GM21447 (cell line): Measurements from ENCODE around the gene ORC6.
"Not testable (repeated sequence)": the region's sequence is repeated elsewhere in the genome, so short reads cannot be mapped to it uniquely, and the experiment has no call there.

ENCODE experiments used
- ATAC-seq: cut with Tn5 transposase; IDR thresholded peaks from one replicate; pipeline ENCODE4 v1.9.1; 2021; ENCODE audit not compliant: unreplicated experiment

The ORC6 gene, protein sequence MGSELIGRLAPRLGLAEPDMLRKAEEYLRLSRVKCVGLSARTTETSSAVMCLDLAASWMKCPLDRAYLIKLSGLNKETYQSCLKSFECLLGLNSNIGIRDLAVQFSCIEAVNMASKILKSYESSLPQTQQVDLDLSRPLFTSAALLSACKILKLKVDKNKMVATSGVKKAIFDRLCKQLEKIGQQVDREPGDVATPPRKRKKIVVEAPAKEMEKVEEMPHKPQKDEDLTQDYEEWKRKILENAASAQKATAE

DNA sequence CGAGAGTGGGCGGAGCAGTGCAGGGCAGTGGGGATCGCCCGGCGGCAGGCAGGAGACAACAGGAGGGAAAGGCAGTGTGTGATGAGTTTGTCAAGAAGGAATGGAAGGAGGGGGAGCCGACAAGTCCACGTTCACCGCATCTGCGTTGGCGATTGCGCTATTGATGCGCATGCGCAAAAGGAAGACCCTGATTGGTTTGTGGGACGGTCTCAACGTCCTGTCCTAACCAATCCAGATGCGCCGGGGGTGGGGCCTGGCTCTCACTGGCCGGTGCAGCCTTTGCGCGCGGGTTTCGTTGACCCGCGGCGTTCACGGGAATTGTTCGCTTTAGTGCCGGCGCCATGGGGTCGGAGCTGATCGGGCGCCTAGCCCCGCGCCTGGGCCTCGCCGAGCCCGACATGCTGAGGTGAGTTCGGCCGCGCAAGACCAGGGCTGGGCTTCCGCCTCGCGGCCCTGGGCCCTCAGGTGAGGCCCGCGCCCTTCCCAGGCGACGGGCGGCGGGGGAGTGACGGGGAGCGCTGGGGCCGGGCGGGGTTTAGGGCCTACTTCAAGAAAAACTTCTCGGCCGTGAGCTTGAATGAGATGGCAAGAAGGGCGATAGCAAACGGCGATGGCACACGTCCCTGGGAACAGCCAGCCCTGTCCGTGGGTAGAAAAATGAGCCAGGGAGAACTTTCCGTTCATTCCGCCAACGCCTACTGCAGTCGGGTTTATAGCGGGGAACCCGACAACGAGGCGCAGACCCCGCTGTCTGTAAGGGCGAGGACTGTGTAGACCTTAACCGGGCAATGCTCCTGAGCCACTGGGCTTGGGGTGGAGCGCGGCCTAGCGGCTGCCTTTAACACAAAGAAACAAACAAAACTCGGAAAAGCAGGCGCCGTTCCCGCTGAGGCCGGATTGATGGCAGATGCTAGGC lies at the start of gene ORC6:
Gene ORC6, plus strand, starts transcription at position 295 of the 916 bp plus-strand sequence. Its CDS starts 47 bp downstream, at position 342.
- peak; percentile 69 for ATAC-seq

DNA sequence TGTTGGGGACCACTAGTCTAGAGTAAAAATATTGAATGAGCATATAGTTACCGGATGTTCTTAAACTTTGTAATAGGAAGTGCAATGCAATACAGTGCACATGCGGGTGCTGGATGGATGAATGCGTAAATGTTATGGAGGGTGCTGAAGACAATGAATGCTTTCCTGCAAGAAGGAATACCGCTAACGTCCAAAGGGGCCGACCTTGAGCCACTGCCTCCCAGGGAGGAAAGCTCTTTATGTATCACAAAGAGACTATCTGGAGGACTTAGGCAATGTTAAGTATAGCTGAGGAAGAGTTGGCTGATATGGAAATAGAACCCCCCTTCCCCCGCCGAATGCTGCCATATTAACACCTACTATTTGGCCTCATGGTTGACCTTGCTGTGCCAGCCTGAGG lies 40.8 kb upstream of the ORC6 start:
- ATAC-seq = no peak

DNA sequence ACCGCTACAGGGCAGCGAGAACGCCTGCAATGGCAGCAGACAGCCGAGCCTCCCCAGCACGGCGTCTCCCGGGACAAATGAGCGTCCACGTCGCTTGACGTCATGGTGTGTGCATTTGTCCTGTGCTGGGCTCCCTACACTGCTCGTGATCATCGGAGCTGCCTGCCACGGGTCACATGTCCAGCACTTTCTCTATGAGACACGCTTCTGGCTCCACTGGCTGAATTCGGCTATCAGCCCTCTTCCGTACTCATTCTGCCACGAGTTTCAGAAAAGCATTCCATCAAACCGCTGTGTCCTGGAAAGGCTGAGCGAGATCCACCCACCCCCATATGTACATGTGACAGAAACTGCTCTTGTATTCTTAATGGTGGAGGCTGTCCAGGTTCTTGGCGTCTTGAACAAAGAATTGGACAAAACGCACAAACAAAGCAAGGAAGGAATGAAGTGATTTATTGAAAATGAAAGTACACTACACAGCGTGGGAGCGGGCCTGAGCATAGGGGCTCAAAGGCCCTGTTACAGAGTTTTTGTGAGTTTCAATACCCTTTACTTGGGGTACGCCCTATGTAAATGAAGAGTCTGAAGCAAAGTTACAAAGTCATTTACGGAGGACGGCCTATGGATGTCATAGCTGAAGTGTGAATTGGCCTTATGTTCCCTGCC lies 39.7 kb upstream of the ORC6 start:
- no peak for ATAC-seq

DNA sequence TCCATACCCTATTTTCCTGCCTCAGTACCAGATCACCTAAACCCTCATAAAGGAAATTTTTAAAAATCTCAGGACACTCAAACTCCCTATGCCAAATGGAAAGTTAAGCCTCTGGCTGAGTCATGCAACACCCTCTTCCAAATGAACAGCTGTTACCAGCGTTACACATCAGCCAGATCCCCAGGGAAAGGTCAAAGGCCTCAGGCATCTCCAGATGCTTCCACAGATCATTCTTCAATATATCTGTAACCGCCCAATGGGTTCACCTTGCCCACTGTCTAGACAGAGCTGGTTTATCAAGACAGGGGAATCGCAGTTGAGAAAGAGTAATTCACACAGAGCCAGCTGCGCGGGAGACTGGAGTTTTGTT lies 39.2 kb upstream of the ORC6 start:
- ATAC-seq = no peak

DNA sequence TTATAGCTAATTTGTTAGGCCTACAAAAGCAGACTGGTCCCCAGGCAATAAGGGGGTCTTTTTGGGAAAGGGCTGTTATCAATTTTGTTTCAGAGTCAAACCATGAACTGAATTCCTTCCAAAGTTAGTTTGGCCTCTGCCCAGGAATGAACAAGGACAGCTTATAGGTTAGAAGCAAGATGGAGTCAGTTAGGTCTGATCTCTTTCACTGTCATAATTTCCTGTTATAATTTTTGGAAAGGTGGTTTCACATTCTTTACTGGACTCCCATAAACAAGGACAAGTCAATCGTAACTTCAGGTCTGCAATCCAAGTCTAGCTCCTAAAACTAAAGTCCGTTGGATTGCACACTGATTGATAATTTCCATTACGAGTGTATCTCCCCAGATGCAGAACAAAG lies 38.2 kb upstream of the ORC6 start:
- ATAC-seq = no peak

DNA sequence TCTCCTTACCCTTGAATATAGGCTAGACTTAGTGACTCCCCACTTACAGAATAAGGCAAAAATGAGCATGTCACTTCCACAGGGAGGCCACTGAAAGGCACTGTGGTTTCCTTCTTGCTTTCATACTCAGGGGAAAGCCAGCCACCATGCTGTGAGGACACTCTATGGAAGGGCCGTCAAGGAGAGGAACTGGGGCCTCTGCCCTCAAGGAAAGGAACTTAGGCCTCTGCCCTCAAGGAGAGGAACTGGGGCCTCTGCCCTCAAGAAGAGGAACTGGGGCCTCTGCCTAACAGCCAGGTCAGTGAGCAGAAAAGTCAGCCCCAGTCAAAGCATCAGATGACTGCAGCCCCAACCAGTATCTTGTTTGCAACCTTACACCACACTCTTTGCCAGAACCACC lies 30.5 kb upstream of the ORC6 start:
- ATAC-seq = peak; percentile 97

DNA sequence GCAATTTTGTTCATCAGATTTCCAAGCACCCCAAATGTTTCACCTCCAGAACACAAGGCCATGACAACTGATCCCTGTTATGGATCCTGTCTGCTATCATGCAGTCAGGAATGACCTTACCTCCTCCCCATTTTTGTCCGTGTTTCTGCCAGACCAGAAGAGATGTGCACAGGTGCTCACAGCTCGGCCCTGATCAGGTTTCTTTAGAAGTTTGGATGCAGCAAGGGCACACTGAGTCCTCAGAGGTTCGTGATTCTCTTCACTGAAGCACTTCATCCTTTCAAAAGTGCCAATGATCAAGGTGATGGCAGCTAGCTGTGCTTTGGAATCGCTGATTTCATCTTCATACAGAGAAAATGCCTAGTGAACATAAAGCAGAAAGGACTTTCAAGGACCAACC lies 27.3 kb upstream of the ORC6 start:
- ATAC-seq = no peak

DNA sequence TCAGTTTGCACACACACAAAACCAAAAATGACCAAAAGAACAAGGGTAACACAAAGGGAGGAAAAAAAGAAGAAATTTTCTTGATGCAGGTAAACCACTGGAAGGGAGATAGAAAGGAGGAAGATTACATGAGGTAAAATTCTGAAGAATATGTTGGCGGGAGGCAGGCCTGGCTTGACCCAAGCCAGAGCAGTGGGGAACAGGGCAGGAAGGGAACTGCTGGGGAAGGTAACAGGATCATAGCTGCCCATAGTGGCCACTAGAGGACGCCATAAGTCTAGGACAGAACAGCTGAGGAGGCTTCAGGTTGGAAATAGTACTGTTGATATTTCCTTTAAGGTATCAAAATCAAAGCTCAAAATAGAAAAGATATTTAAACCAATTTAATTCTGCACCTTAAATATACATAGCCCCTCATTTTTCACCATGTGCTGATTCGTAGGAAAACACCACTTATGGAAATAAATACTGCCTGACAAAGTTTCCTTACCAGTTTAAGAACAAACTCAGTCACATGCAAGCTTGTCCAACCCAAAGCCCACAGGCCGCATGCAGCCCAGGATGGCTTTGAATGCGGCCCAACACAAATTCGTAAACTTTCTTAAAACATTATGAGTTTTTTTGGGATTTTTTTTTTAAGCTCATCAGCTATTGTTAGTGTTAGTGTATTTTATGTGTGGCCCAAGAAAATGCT lies 16.0 kb upstream of the ORC6 start:
- peak; percentile 81 for ATAC-seq

DNA sequence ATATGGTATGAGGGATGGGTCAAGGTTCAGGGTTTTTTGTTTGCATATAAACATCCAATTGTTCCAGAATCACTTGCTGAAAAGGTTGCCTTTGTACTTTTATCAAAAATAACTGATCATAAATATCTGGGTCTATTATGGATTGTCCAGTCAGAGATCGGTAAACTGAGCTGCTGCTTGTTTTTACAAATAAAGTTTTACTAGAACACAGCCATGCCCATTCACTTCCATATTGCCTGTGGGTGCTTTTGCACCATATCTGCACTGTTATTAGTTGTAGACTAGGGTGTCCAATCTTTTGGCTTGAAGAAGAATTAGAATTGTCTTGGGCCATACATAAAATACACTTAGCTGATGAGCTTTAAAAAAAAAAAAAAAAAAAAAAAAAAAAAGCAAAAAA lies 11.5 kb upstream of the ORC6 start:
- ATAC-seq = not testable (repeated sequence)

DNA sequence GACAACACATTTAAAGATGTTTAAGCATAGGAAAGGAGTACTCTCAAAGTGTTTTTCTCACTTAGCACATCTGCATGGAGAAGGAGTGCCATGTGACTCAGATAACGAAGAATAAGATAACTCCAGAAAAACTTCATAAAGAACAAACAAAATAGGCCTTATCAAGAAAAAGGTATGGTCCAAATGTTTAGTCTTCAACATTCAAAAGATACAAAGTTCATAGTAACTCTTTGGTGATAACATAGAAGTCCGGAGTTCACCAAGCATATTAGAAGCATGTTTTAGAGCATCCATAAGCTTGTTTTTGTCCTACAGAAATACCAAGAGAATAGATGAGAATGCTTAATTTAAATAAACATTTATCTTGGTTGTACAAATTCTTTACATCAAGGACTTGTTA lies 7.6 kb upstream of the ORC6 start:
- not testable (repeated sequence) for ATAC-seq

DNA sequence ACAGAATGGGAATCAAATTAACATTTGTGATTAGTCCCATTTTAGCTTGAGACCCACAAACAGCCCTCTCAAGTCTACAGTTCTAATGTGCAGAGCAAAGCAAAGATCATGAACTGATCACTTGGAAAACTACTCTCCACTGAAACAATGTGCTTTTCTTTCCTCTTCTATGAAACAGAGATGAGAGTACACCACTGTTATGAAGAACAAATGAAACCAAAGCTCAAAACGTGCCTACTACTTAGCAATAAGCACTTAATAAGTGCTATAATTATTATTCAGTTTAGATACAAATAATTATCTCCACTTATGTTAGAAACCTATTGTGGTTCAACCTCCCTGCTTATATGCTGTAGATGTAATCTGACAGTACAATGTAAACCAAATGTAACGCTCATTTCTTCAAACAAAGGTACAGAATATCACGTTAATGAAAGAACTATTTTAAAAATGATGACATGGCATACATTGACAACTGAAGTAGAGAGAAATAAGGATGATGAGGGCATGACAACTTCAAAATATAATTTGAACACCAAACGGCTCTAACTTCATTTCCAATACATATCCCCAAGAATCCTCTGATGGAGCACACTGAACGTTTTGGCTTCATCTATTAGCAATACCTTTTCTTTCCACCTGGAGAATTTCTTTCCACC lies 2.5 kb upstream of the ORC6 start:
- no peak for ATAC-seq

DNA sequence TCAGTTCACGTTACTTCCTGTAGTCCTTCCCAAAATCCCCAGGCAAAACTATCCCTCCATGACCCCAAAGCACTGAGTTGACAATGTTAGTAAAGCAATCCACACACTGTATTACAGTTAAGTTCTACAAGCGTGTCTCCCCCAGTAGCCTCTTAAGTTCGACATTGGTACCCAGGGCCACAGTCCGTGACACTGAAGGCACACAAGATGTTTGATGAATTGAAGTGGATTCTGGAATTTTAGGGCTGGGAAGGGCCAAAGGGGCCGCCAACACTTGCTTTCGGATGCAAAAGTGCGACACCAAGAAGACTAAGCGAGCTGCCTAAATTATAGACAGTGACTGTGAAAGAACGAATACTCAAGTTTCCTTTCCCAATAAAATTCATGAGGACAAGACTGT lies 2.0 kb upstream of the ORC6 start:
- ATAC-seq = no peak

DNA sequence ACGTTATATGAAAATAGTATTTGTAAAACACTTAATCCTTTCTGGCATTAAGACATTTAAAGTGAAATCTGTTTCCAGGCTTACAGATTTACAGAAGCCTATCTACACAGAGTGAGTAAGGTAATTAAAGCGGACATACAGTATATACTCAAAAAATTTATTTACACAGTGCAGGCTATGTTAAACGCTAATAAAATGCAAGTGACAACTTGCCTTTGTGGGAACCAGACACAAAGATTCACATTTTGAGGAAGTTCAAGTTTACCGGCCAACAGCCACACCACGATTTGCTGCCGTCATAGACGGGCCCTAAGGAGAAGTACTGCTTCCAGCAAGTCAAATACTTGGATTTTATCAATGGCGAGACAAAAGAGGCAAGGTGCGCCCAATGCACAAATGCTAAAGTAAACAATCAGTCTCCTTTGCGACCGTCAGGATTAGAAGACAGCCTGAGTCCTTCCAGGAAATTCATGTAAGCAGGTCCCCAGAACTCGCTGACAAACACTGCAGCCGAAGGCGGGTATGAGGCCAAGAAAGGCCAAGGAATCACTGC lies 1.3 kb upstream of the ORC6 start:
- ATAC-seq = no peak

DNA sequence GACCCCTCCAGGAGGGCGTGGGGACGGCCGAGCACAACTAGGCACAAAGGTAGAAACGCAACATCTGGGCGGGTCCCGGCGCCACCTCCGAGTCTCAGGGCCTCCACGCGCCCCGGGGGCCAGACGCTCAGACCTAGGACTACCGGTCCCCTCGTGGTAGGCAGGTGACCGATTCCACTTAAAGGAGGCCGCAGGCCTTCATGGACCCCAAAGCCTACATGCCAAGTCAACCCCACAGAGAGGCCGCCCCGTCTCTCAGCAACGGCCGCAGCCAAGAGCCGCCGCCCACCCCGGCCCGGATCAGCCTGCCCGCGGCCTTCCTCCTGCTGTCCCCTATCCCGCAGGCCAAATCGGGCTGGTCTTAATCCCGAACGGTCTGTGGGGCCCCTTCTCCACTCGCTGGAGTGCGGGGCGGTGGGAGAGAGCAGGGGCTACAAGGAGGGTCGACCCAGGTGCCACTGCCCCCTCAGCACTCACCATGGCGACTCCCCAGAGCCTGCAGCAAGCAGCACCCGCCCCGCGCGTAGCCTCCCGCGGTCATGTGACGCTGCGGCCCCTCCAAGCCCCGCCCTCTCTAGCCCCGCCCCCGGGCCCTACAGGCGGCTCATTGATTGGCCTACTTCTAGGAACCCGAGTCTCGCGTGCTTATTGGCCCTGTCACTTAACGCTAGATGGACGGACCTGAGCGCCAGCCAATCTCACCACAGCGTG lies 650 bp upstream of the ORC6 start, which contains the start of gene VPS35:
Gene VPS35, minus strand, starts transcription at position 525 of the 711 bp plus-strand sequence. Its CDS starts 45 bp downstream, at position 480.
- ATAC-seq = peak; percentile 83

DNA sequence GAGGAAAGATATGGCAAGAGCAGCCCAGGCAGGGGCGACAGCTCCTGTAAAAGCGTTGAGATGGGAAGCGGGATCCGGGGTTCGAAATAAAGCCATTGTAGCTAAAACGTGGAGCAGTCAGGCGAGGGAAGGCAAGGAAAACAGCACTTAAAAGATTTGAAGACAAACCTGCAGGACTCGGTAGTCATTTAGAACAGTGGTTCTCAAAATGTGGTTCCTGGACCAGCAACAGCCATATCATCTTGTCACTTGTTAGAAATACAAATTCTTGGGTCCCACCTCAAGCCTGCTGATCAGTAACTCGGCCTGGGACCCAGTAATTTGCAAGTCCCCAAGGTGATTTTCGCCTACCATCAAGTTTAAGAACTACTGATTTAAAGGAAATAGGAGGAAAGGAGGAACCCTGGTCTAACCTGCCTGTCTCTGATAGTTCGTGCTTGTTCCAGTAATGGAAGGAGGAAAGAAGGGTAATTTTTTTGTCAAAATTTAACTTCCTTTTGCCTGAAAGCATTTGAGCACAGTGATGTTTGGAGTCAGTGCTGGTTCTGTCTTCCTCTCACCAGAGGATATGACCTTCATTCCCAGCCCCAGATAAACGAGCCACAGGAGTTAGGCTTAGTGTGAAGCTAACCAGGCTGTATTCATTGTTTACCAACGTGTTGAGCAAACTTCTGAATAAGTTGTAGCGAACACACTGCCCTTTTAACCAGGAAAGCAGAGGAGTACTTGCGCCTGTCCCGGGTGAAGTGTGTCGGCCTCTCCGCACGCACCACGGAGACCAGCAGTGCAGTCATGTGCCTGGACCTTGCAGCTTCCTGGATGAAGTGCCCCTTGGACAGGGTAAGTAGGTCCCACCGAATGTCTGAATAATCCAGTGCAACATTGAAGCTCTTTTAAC lies 1.1 kb downstream of the ORC6 start:
- ATAC-seq = no peak

DNA sequence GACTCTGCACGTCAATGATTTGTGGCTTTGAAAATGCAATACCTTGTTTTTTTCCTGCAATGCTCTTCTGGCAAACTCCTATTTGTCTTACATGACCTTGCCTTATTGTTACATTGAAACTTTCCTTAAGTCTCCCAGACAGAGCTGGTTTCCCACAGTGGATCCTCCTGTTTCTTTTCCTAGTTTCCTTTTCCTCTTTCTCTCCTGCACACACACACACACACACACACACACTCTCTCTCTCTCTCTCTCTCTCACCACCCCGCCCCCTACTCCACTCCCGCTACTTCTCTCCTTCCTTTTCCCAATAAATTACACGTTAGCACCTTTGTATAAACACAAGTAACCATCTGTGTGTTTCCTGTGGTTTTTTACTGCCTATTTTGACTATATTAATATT lies 2.3 kb downstream of the ORC6 start:
- ATAC-seq = no peak

DNA sequence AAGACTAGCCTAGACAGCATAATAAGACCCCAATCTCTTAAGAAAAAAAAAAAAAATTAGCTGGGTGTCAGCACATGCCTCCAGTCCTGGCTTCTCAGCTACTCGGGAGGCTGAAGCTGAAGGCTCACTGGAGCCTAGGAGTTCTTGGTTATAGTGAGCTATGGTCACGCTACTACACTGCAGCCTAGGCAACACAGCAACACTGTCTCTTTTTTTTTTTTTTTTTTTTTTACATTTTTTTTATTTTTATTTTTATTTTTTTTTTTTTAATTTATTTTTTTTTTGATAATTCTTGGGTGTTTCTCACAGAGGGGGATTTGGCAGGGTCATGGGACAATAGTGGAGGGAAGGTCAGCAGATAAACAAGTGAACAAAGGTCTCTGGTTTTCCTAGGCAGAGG lies 4.1 kb downstream of the ORC6 start:
- no peak for ATAC-seq

DNA sequence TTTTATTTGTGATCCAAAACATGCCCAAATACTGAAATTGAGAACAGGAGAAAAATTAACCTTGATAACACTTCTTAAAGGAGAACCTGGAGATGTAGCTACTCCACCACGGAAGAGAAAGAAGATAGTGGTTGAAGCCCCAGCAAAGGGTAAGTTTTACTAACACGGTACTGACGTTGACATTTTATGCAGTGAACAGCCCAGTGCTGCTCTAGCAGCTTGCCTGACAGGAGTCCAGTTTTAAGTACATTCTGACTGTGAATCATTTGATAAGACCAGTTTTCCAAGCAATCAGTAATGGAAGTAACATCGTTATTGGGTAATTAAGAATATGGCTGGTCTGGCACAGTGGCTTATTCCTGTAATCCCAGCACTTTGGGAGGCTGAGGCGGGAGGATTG lies 6.5 kb downstream of the ORC6 start:
- ATAC-seq = no peak

DNA sequence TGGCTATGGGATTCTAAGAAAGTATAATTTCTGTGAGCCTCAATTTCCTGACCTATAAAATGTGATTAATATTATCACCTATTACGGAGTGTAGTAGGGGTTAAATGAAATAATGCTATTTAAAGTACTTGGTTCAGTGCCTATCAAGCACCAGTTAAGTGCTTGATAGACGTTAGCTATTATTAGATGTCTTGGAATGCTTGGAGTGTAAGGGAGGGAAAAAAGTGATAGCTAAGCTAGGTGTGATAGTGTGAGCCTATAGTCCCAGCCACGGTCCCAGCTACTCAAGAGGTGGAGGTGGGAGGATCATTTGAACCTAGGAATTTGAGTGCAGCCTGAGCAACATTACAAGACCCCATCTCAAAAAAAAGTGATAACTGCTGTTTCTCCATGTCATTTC lies 7.5 kb downstream of the ORC6 start:
- no peak for ATAC-seq
